NCI-H1048 (cell line): ENCODE measurements around the gene KIAA1191.

Source experiments
- DNase-seq: peaks from one replicate; lab custom pipeline; 2025; lab: John Stamatoyannopoulos, UW

Gene KIAA1191

DNA sequence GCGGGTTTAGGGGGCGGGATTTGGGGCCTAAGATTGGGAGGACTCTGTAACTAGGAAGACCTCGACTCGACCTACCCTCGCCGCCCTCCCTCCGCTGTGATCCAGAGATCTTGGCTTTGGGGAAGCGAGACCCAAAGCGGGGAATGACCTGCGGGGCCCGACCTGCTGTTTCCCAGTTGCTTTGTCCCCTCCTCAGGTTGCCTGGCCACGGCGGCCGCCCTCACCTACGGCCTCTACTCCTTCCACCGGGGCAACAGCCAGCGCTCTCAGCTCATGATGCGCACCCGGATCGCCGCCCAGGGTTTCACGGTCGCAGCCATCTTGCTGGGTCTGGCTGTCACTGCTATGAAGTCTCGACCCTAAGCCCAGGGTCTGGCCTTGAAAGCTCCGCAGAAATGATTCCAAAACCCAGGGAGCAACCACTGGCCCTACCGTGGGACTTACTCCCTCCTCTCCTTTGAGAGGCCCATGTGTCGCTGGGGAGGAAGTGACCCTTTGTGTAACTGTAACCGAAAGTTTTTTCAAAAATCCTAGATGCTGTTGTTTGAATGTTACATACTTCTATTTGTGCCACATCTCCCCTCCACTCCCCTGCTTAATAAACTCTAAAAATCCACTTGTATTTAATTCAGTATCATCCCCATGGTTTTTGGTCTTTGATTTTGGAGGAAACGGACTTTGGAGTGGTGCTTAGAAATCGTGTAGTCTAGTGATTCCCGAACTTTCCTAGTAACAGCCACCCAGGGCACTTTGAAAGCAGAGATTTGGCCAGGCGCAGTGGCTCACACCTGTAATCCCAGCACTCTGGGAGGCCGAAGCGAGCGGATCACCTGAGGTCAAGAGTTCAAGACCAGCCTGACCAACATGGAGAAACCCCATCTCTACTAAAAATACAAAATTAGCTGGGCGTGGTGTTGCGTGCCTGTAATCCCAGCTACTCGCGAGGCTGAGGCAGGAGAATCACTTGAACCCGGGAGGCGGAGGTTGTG, 27.9 kb upstream of the KIAA1191 start:
- DNase-seq, result no peak

DNA sequence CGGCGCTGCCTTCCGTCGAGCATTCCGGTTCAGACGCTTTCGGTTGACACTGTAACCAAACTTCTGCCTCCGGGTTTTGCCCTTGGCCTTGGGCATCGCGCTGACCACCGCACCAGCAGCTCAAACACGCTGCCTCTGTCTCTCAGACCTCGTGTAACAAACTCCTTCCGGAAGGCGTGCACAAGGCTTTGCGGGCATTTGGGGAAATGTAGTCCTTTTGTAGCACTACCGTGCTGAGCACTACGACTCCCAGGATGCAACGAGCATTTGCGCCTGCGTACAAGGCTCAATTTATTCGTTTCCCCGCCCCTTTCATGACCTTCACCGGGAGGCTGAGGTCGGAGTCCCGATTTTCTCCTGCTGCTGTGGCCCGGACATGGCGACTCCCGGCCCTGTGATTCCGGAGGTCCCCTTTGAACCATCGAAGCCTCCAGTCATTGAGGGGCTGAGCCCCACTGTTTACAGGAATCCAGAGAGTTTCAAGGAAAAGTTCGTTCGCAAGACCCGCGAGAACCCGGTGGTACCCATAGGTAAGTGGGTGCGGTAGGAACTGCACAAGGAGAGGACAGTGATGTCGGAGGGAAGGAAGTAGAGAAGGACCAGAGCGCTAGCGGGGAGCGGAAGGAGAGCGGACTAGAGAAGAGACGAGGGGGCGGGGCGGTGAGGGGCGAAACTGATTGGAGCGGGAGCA, 27.0 kb upstream of the KIAA1191 start, which contains the start of the genes HIGD2A and NOP16:
Gene HIGD2A (plus strand): TSS at position 308 of the 691 bp plus-strand sequence. CDS start 69 bp downstream, at position 377.
Gene NOP16 (minus strand): TSS at position 155 of the 691 bp plus-strand sequence. CDS start 59 bp downstream, at position 96.
- DNase-seq, result peak; percentile 98

DNA sequence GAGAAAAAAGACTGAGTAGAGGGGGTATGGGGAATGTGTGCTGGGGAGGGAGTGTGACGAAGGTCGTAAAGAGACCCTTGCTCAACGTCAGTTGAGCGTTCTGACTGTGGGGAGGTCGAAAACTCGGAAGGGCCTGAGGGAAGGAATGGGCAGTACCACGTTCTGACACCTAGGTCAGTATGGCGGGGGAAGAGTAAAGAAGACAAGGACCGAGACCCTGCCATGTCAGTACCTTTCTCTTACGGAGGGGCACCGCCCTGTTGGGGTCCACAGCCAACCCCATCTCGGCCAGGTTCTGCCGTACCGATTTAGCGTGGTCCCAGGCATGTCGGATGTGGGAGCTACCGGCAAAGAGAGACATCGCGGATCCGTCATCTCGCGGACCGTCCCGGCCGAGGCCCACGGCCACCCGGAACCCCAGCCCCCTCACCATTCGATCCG, 26.5 kb upstream of the KIAA1191 start:
- DNase-seq, result no peak

DNA sequence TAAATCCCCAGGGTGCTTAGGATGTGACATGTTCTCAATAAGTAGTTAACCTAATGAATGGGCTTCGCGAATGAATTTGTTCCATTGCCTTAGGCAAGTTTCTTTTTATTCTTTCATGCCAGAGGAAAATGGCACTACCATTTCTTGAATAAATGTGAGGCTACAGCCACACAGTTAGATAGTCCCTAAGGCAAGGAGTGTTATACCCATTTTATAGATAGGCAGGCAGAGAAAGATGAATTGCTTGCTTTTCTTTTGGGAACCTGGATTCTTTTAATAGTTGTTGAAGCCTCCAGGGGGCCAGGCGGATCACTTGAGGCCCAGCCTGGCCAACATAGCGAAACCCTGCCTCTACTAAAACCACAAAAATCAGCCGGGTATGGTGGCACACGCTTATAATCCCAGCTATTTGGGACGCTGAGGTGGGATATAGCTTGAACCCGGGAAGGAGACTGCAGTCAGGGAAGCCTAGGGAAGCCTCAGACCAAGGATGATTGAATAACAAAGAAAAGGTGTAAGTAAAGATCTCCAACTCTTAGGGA, 25.9 kb upstream of the KIAA1191 start:
- DNase-seq, result no peak

DNA sequence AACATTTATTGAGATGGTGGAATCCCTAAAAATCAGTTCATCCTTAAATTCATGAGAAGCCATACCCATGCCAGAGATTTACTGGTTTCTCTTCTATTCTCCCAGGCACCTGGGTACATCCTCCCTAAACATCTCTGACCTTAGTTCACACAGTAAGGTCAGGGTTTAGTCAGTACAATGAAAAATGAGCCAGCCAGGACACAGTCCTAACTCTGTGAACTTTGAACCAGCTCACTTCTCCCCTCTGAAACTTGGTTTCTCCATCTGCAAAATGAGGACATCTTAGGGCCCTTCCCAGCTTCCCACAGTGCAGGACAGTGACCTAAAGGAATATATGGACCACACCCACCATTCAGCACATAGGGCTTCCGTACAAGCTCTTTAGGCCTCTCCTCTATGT, 24.9 kb upstream of the KIAA1191 start:
- no peak for DNase-seq

DNA sequence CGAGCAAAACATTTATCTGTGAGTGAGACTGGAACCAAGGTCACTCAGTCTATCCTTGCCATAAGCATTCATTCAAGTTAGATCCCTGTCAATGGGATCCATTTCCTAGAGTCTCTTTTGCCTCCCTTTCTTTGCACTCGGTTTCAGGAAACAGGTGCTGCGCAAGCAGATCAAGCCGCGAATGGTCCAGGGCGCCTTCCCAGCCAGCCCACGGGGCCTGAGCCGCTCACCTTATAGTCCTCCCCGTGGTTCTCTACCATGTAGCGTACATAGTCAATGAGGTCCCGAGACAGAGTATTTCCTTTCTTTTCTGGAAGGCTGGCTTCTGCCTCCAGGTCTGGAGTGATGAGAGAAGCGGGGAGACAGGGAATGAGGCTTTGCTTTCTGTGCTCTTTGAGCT, 23.4 kb upstream of the KIAA1191 start:
- no peak for DNase-seq

DNA sequence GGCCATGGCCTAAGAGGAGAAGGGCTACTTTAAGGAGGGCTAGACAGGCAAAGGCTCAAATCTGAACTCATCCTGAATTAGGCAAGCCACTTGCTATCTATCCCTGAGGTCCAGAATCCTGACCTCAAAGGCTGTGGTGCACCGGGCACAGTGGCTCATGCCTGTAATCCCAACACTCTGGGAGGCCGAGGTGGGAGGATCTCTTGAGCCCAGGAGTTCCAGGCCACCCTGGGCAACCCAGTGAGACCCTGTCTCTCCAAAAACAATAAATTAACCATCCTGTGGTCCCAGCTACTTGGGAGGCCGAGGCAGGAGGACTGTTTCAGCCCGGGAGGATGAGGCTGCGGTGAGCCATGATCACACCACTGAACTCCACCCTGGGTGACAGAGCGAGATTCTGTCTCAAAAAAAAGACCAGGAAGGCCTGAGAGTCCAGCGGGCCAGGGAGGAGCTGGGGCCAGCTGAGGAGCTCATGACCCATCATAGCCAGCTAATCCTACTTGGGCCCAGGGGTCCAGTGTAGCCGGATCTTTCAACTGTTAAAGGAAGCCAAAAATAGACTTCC, 22.9 kb upstream of the KIAA1191 start:
- no peak for DNase-seq

DNA sequence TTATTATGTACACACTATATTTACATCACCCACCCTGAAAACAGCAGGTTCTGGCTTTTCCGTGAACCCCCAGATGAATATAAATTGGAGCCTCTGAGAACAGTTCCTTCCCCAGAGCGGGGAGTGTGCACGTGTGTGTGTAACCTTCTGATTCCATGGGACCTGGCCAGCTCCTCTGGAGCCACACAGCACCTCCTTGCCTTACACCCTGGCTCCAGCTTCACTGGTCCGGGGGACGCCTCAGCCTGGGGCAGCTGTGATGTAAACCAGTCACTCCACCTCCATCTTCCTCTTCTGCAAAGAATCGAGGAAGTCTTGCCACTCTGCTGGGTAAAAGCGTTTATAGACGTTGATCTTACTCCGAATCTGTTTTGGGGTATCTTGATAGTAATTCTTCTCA, 22.4 kb upstream of the KIAA1191 start:
- no peak for DNase-seq

DNA sequence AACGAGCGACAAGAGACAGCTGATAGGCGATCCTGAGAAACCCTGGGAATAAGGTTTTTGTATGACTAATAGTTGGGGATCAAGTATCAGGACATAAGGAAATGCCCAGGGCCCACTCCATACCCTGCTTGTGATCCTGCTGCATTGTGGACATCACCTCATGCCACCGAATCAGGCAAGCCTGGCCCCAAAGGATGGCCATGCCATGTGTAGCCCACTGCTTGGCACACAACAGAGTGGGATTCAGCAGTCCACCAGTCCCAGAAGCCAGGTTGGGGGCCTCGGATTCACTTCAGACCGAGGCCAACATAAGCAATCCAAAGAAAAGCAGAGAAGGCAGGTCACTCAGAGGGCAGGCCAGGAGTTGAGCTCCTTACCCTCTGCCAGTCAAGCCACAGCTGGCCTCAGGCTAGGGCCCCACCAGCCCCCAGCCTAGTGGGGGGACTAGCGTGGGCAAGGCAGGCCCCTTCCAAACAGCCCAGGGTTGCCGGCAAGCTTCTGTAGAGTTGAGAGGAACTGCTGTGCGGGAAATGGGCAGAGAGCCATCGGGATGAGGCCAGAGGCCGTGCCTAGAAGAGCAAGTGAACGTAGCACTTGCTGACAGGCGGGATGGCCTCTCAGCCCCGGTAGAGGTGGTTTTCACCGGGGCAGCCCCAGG, 21.8 kb upstream of the KIAA1191 start:
- no peak for DNase-seq

DNA sequence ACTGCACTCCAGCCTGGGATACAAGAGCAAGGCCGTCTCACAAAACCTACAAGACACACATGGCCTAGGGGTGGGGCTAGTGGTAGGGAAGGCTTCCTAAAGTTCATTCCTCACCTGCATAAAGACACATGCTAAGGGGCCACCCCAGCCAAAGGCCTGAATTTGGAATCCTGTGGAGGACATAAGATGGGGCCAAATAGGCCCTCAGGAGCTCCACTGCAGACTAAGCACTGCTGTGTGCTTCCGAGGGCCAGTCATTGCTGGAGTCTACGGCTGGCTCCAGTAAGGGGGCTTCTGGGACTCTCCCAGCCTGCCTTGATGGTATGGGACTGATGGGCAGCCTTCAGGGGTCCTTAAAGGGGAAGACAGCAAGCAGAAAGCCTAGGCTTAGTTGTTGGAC, 21.2 kb upstream of the KIAA1191 start:
- no peak for DNase-seq

DNA sequence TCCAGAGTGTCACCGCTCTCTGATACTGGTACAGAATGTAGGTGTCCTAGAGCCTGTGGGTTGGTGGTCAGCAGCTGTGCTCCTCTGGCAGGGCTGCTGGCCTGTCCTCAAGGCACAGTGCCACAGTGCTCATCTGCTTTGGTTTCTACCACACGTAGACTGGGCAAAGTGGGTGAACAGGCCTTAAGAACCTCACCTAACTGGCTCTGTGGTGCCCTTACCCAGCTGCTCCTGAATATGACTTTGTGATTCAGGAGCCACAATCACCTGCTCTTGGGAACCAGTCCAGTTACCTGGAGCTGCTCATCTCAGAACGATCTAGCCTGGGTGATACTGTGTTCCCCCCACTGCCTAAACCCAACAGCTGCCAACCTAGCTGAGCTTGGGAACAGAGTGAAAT, 20.4 kb upstream of the KIAA1191 start:
- no peak for DNase-seq

DNA sequence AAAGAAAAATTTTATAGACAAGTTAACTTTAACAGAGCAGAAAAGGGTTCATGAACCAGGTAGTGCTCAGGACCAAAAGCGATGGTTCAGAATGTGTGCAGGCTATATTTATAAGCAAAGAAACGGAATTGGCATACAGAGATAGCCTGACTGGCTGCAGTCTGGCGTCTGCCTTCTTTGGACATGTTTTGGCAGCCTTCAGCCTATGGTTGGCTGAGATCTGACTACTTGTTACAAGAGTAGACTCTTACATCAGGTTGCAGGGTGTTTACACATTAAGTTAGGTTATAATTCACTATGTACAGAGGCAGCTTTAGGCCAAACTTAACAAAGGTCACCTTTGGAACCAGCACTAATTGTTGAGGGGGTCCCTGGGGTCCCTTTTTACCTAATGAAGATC, 19.9 kb upstream of the KIAA1191 start:
- no peak for DNase-seq

DNA sequence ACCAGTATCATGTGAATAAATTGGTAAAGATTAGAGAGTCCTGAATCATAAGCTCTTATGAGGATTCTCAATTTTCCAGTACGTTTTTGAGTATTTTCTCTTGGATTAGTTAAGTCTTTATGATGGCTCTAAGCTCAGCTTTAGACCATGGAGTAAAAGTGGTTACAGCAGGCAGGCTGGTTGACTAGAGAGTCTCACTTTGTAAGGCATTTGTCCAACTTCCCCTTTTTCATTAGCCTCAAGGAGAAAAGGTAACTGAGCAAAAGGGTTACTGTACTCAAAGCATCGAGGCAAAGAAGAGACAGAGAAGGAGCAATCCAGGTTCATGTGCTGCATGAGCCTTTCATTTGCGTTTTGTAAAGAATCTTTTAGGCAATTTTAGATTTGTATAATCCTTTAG, 18.3 kb upstream of the KIAA1191 start:
- no peak for DNase-seq

DNA sequence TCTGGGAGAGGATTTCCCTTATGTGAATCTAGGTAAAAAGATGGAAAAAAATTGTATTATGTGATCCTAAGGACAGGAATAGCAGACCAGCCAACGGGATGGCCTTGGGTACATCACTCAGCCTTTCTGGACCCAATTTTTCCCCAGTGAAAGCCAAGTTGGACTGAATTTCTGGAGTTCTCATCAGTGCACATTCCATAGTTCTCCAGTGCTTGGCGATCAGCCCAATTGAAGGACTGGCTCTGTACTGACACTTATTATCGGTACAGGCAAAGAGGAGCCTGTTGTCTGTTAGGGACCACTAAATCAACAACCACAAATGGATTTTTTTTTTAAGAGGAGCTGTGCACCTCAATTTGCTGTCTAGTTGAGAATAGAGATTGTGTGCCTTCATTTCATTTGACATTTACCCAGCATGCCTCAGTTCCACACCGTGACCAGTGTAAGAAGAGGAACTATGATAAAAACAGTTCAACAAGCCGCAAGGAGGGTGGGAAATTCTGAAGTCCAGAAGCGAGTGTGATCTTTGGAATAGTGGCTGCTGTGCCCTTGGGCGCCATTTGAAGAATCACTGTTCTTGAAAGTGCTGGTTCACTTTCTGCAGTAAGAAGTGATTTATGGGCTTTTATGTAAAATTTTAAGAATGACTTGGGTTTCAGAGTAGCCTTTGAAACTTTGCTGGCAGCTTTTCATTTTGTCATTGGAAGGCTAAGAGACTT, 11.7 kb upstream of the KIAA1191 start:
- DNase-seq, result no peak

DNA sequence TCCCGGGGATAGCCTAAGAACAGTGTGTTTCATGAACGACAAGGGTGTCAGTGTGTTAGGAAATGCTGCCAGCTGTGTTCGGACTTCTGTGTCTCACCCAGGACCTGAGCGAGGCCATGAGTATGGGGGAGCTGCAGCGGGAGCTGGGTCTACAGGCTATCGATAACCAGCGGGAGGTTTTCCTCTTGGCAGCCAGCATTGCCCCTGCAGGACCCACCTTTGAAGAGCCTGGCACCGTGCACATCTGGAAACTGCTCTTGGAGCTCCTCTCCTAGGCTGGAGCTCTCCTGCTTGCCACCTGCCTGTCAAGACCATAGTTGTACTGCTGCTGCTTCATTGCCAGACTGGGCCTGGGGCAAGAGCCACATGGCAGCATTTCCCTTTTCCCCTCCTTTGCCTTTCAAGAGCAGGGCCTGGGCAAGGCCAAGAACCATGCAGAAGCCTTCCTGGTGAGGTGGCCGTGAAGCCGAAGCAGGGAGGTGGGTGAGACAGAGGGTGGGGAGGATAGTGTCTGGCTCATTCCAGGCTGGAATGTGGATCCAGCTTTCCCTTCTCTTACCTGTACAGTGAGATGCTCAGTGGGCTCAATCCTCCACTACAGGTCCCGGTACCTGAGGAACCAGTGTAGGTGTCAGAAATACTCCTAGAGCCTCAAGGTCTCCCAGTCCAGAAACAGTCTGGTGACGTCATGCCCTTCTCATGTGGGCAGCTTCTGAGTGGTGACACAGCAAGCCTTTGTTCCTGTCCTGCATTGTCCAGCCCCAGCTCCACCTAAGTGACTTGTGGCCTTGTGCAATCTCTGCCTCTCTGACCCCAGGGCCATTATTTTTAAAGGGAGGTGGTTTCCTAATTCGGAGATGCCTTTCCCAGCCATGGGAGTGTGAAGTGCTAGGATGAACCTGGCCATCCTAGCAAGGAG, 10.3 kb upstream of the KIAA1191 start:
- no peak for DNase-seq

DNA sequence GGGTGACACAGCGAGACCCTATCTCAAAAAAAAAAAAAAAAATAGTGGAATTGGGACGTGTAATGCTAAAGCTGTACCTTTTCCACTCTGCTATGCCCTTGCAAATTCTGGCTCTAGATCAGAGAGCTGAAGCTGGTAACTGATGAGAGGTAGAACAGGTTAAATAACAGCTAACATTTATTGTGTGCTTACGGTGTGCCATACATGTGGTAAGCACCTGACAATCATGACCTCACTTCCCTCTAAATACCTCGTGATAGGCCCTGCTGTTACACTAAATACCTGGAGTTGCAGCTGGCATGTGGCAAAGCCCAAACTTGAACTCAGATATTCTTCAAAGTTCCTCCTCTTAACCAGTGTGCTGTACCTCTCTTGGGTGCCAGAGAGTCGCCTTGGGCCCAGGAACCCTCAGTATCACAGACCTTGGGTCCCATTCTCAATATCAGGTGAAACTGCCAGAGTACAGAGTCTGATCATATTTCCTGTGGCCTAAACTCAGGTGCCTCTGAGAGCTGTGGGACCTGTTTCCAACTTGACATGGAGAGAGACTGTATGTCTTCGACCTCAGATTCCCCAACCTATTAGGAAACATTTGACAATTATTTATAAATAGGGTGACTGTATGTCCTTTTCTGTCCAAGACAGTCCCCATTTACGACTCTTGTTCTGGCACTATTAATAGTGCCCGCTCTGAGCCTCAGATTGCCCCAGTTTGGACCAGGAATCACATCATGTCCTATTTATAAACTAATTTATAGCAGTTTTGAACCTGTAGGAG, 8.6 kb upstream of the KIAA1191 start:
- DNase-seq, result no peak

DNA sequence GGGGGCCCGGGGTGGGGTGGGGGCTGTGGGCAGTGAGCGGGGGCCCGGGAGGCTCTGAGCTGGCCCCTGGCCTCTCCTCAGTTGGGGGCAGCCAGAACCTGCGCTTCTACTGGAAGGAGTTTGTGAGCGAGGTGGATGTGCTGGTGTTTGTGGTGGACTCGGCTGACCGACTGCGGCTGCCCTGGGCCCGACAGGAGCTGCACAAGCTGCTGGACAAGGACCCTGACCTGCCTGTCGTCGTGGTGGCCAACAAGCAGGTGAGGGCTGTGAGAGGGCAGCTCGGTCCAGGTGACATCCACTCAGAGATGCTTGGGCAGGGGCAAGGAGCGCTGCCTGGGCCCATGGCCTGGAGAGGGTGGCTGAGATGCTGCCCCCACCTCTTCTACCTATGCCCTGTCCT, 7.2 kb upstream of the KIAA1191 start:
- no peak for DNase-seq

DNA sequence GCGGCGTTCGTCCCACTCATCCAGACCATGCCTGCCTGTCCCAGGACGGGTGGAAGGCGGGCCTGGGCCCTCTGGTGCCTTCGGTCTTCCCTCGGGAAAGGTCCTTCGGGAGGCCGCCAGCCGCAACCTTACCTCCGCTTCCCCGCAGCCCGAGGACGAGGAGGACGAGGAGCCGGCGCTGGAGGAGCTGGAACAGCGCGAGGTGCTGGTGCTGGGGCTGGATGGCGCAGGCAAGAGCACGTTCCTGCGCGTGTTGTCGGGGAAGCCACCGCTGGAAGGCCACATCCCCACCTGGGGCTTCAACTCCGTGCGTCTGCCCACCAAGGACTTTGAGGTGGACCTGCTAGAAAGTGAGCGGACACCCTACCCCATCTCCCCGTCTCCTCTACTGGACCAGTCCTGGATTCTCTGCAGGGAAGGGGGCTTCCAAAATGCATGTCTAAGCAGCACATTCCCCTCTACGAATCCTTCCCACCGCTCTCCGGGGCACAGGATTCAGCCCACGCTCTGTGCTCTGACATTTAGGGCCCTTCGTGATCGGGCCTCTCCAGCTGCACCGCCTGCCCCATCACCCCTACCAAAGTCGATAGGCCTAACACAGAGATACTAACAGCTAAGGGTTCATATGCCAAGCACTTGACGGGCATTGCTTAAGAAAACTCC, 4.8 kb upstream of the KIAA1191 start:
- no peak for DNase-seq
